Measurements from ENCODE around the gene VPS16. TPM values are rescaled to one million over a fixed set of nuclear protein-coding genes. Genes with fewer than 3 reads are reported as not detected.

Gene VPS16
- total RNA-seq, 4 donors from 2014 or later = 22.1 to 44.0 (median 30.7) TPM

DNA sequence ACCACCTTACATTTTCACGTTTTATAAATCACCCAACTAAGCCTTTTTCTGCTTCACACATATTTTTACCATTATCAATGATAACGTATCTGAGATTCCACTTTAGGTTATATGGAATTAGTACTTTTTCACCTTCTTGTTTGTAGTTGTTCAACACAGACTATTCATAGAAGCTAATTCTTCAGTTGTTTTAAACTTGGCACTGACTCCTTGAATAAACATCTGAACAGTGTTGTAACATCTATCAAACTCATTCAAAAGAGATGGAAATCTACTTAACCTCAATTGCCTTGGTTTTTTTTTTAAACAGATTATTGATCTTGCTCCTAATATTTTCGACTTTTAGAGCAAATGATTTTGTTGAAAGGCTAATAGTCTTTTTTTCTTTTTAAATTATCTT lies 67.0 kb downstream of the VPS16 start:
- Histone ChIP-seq H3K27ac (no peak overlapping the region), H3K4me1 (peaks cover 0 to 25% (median 0%) of the 10 kb centered on the region in 3 donors), H3K36me3 (no peaks in the 10 kb centered on the region), H3K9me3 (no peaks in the 10 kb centered on the region), H3K4me3 (no peak overlapping the region), H3K27me3 (no peaks in the 10 kb centered on the region)
- WGBS, 2 donors (ENCODE audit: low coverage in 1 of 2) = 57 to 59% methylated on average over 3 of the region's 3 CpGs
- TF ChIP-seq EP300 (IDR thresholded peaks at IDR 0.05) (no peak), POLR2AphosphoS5 (IDR thresholded peaks at IDR 0.05) (no peak), POLR2A (IDR thresholded peaks at IDR 0.05) (no peak)
- TF ChIP-seq, protein P1, sequence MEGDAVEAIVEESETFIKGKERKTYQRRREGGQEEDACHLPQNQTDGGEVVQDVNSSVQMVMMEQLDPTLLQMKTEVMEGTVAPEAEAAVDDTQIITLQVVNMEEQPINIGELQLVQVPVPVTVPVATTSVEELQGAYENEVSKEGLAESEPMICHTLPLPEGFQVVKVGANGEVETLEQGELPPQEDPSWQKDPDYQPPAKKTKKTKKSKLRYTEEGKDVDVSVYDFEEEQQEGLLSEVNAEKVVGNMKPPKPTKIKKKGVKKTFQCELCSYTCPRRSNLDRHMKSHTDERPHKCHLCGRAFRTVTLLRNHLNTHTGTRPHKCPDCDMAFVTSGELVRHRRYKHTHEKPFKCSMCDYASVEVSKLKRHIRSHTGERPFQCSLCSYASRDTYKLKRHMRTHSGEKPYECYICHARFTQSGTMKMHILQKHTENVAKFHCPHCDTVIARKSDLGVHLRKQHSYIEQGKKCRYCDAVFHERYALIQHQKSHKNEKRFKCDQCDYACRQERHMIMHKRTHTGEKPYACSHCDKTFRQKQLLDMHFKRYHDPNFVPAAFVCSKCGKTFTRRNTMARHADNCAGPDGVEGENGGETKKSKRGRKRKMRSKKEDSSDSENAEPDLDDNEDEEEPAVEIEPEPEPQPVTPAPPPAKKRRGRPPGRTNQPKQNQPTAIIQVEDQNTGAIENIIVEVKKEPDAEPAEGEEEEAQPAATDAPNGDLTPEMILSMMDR (IDR thresholded peaks at IDR 0.05) = no peak
- no peak for ATAC-seq

DNA sequence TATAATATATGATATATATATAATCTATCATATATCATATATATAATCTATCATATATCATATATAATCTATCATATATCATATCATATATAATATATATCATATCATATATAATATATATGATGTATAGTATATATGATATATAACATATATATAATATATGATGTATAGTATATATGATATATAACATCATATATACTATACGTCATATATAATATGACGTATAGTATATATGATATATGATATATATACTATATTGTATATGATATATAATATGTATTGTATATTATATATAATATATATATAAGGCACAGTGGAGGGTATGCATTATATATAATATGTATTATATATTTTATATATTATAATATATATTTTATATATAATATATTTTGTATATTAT lies 69.4 kb downstream of the VPS16 start:
- TF ChIP-seq EP300 (IDR thresholded peaks at IDR 0.05) (no peak), POLR2AphosphoS5 (IDR thresholded peaks at IDR 0.05) (no peak), POLR2A (IDR thresholded peaks at IDR 0.05) (no peak)
- TF ChIP-seq, protein P1 (IDR thresholded peaks at IDR 0.05) = no peak
- Histone ChIP-seq H3K9me3 (no peaks in the 10 kb centered on the region), H3K4me1 (peaks cover 0 to 24% (median 0%) of the 10 kb centered on the region in 3 donors), H3K4me3 (no peak overlapping the region), H3K27ac (no peak overlapping the region), H3K27me3 (no peaks in the 10 kb centered on the region), H3K36me3 (no peaks in the 10 kb centered on the region)
- ATAC-seq = no peak
- no CpG with 5 or more reads among the region's 2 CpGs for WGBS, 2 donors (ENCODE audit: low coverage in 1 of 2)

- no peak for ATAC-seq
- peaks cover 0 to 24% (median 0%) of the 10 kb centered on the region in 3 donors for H3K4me1 ChIP-seq
- TF ChIP-seq, protein P1 (IDR thresholded peaks at IDR 0.05) = no peak
- TF ChIP-seq POLR2A (IDR thresholded peaks at IDR 0.05) = no peak
- TF ChIP-seq EP300 (IDR thresholded peaks at IDR 0.05) = no peak
- TF ChIP-seq POLR2AphosphoS5 (IDR thresholded peaks at IDR 0.05) = no peak
- no peaks in the 10 kb centered on the region for H3K9me3 ChIP-seq
- H3K27ac ChIP-seq = no peak overlapping the region
- no peaks in the 10 kb centered on the region for H3K36me3 ChIP-seq
- H3K4me3 ChIP-seq = no peak overlapping the region
- no peaks in the 10 kb centered on the region for H3K27me3 ChIP-seq
These were observed 70.7 kb downstream of the VPS16 start for GRCh38 chr20:2911200-2911599.

GRCh38 chr20:2914160-2914559 lies 73.6 kb downstream of the VPS16 start:
- ATAC-seq = no peak
- TF ChIP-seq POLR2AphosphoS5 (IDR thresholded peaks at IDR 0.05) (no peak), POLR2A (IDR thresholded peaks at IDR 0.05) (no peak), EP300 (IDR thresholded peaks at IDR 0.05) (no peak)
- TF ChIP-seq, protein P1 (IDR thresholded peaks at IDR 0.05) = no peak

More at GRCh38 chr20:2914160-2914559, 73.6 kb downstream of the VPS16 start:
- Histone ChIP-seq H3K27ac (no peak overlapping the region), H3K4me3 (no peak overlapping the region), H3K27me3 (no peaks in the 10 kb centered on the region), H3K9me3 (no peaks in the 10 kb centered on the region), H3K36me3 (no peaks in the 10 kb centered on the region), H3K4me1 (peaks cover 0 to 10% (median 0%) of the 10 kb centered on the region in 3 donors)

Other genes starting within 250 kb of the VPS16 start
- 100 to 1,000 TPM in 1 of 4 donors, 10 to 100 TPM in 3; 44.8 to 108 (median 54.6) TPM for gene NOP56, start 188.1 kb upstream of the VPS16 start, total RNA-seq
- gene IDH3B, start 176.5 kb upstream of the VPS16 start, total RNA-seq = 100 to 1,000 TPM; 103 to 158 (median 116) TPM
- gene EBF4, start 148.0 kb upstream of the VPS16 start, total RNA-seq = 10 to 100 TPM; 14.5 to 36.6 (median 19.6) TPM
- gene CPXM1, start 40.1 kb upstream of the VPS16 start, total RNA-seq = 1 to 10 TPM in 3 of 4 donors, not detected in 1; 1.9 to 7.1 (median 2.3) TPM
- not detected for gene C20orf141, start 25.8 kb upstream of the VPS16 start, total RNA-seq
- under 1 TPM in 1 of 4 donors, not detected in 3; 0.15 TPM for gene TMEM239, start 24.4 kb upstream of the VPS16 start, total RNA-seq
- gene PCED1A, start 90 bp upstream of the VPS16 start, total RNA-seq = 10 to 100 TPM; 13.8 to 23.2 (median 16.7) TPM
- gene PTPRA, start 32.7 kb downstream of the VPS16 start, total RNA-seq = 10 to 100 TPM; 54.1 to 85.4 (median 67.0) TPM
- under 1 TPM in 1 of 4 donors, not detected in 3; 0.54 TPM for gene GNRH2, start 202.9 kb downstream of the VPS16 start, total RNA-seq
- 10 to 100 TPM; 67.3 to 80.8 (median 72.7) TPM for gene MRPS26, start 205.3 kb downstream of the VPS16 start, total RNA-seq
- not detected for gene OXT, start 230.9 kb downstream of the VPS16 start, total RNA-seq
- not detected for gene AVP, start 244.0 kb downstream of the VPS16 start, total RNA-seq

Data from gastroesophageal sphincter (tissue), 4 donors.